ENCODE measurements around the gene SIAE. TPM values are rescaled to one million over a fixed set of nuclear protein-coding genes. Genes with fewer than 3 reads are reported as not detected.

Gene SIAE
- 13.9 and 14.9 TPM in 2 replicates for total RNA-seq

GRCh38 chr11:124673333-124674167, at the start of gene SIAE, which contains the start of gene SPA17:
Gene SIAE, minus strand, starts transcription at chr11:124673739. Its CDS starts 31 bp downstream, at chr11:124673708.
Gene SPA17, plus strand, starts transcription at chr11:124673904. Its CDS starts 1,361 bp downstream, at chr11:124675265.

GRCh38 chr11:124622531-124623451, 50.7 kb downstream of the SIAE start, which contains the start of gene TBRG1:
Gene TBRG1, plus strand, starts transcription at chr11:124622864. Its CDS starts 220 bp downstream, at chr11:124623084.

GRCh38 chr11:124611064-124611463, 62.5 kb downstream of the SIAE start, which contains the start of gene PANX3:
Gene PANX3, plus strand, starts transcription at chr11:124611428. Its CDS starts 129 bp downstream, at chr11:124611557.

Other genes with a start within 250 kb of the SIAE start
- gene OR8B4, start 248.9 kb downstream of the SIAE start, total RNA-seq, result not detected in 2 replicates
- not detected in 2 replicates for gene OR8B8, start 228.0 kb downstream of the SIAE start, total RNA-seq
- gene OR8B12, start 130.1 kb downstream of the SIAE start, total RNA-seq, result not detected in 2 replicates
- not detected in 2 replicates for gene OR8A1, start 103.7 kb downstream of the SIAE start, total RNA-seq
- gene PANX3, start 62.3 kb downstream of the SIAE start, total RNA-seq, result not detected in 2 replicates
- gene TBRG1, start 50.9 kb downstream of the SIAE start, total RNA-seq, result 18.4 and 19.9 TPM in 2 replicates
- 14.2 and 16.4 TPM in 2 replicates for gene SPA17, start 165 bp upstream of the SIAE start, total RNA-seq
- 21.7 and 24.4 TPM in 2 replicates for gene NRGN, start 66.2 kb upstream of the SIAE start, total RNA-seq
- gene VSIG2, start 78.5 kb upstream of the SIAE start, total RNA-seq, result 0.07 and 0.44 TPM in 2 replicates
- 311 and 317 TPM in 2 replicates for gene ESAM, start 88.6 kb upstream of the SIAE start, total RNA-seq
- gene MSANTD2, start 126.7 kb upstream of the SIAE start, total RNA-seq, result 8.6 and 9.1 TPM in 2 replicates
- gene ROBO3, start 191.7 kb upstream of the SIAE start, total RNA-seq, result 4.3 and 8.1 TPM in 2 replicates
- gene ROBO4, start 224.1 kb upstream of the SIAE start, total RNA-seq, result 405 and 425 TPM in 2 replicates
- not detected in 2 replicates for gene HEPN1, start 245.5 kb upstream of the SIAE start, total RNA-seq